NCI-H345 (cell line): Measurements from ENCODE around the gene SLC17A7.

Experiments used
- DNase-seq: peaks from one replicate; lab custom pipeline; 2025; lab: John Stamatoyannopoulos, UW

Gene SLC17A7

GRCh38 chr19:49427339-49427738, 14.0 kb downstream of the SLC17A7 start:
- DNase-seq, result no peak

GRCh38 chr19:49425922-49426592, 15.3 kb downstream of the SLC17A7 start:
- DNase-seq, result peak; percentile 27

- no peak for DNase-seq
Observed at GRCh38 chr19:49425178-49425577, 16.1 kb downstream of the SLC17A7 start, which contains the start of gene GFY. GFY (plus strand) TSS chr19:49425388; CDS start chr19:49426431, 1,043 bp downstream.

- DNase-seq, result no peak
Observed at GRCh38 chr19:49423985-49424303, 17.4 kb downstream of the SLC17A7 start.

GRCh38 chr19:49423071-49423984, 18.0 kb downstream of the SLC17A7 start, which contains the start of gene PTH2:
PTH2 (minus strand) TSS chr19:49423441; CDS start chr19:49423339, 102 bp downstream.
- no peak for DNase-seq

- DNase-seq, result peak; percentile 59
Observed at GRCh38 chr19:49422407-49423070, 18.8 kb downstream of the SLC17A7 start.

GRCh38 chr19:49421878-49422202, 19.5 kb downstream of the SLC17A7 start:
- no peak for DNase-seq

- peak; percentile 85 for DNase-seq
Observed at GRCh38 chr19:49421039-49421877, 20.1 kb downstream of the SLC17A7 start.

- DNase-seq, result no peak
Observed at GRCh38 chr19:49420227-49420626, 21.1 kb downstream of the SLC17A7 start.

- no peak for DNase-seq
Observed at GRCh38 chr19:49419173-49419572, 22.2 kb downstream of the SLC17A7 start.

GRCh38 chr19:49418511-49418910, 22.8 kb downstream of the SLC17A7 start:
- no peak for DNase-seq

- no peak for DNase-seq
Observed at GRCh38 chr19:49417088-49417487, 24.2 kb downstream of the SLC17A7 start.

GRCh38 chr19:49415810-49416200, 25.5 kb downstream of the SLC17A7 start:
- no peak for DNase-seq

- no peak for DNase-seq
Observed at GRCh38 chr19:49415102-49415809, 26.1 kb downstream of the SLC17A7 start.

GRCh38 chr19:49414256-49414655, 27.1 kb downstream of the SLC17A7 start:
- DNase-seq, result no peak

GRCh38 chr19:49413348-49413747, 28.0 kb downstream of the SLC17A7 start:
- no peak for DNase-seq

GRCh38 chr19:49411681-49412326, 29.5 kb downstream of the SLC17A7 start:
- DNase-seq, result no peak

- no peak for DNase-seq
Observed at GRCh38 chr19:49409441-49410029, 31.8 kb downstream of the SLC17A7 start.

GRCh38 chr19:49408816-49409440, 32.4 kb downstream of the SLC17A7 start:
- no peak for DNase-seq

GRCh38 chr19:49407482-49408015, 33.8 kb downstream of the SLC17A7 start:
- DNase-seq, result no peak
